Hepatocyte (in vitro differentiated cells): ENCODE data around the gene PYGO2.

ENCODE experiments used
- EZH2 ChIP-seq: fragments of 200-600 bp; sonication (generic); IDR thresholded peaks from 2 replicates; pipeline ENCODE4 v1.6.1; 2016; ENCODE audit warnings: antibody characterized with exemption, mild to moderate bottlenecking, borderline replicate concordance
- EZH2phosphoT487 ChIP-seq: fragments of 200-600 bp; sonication (generic); IDR thresholded peaks from one replicate; pipeline ENCODE4 v1.6.1; 2018; ENCODE audit warnings: antibody characterized with exemption, mild to moderate bottlenecking, low read depth, moderate library complexity; ENCODE audit not compliant: unreplicated experiment, severe bottlenecking
- TF ChIP-seq, protein P1 (sequence below): fragments of 200-600 bp; sonication (generic); IDR thresholded peaks from 2 replicates; pipeline ENCODE4 v1.5.1; 2016; ENCODE audit warnings: antibody characterized with exemption, mild to moderate bottlenecking; ENCODE audit not compliant: poor library complexity

DNA sequence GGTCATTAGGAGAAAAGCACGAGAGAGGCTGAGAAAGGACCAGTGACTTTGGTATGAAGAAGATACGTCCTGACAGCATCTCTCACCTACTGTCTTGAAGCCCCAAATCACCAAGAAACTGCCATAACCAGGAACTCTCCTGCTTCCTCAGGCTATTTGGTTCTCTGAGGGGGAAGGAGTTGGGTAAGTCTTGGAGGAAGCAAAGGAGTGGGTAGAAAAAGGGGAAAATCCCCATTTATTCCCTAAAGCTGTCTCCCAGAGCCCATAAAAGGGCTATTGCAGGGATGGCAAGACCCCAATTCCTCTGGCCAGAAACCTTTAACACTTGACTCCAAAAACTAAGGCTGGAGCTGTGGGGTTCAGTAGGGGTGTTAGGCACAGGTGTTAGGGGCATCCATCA, 3.5 kb downstream of the PYGO2 start:
- TF ChIP-seq, protein P1, sequence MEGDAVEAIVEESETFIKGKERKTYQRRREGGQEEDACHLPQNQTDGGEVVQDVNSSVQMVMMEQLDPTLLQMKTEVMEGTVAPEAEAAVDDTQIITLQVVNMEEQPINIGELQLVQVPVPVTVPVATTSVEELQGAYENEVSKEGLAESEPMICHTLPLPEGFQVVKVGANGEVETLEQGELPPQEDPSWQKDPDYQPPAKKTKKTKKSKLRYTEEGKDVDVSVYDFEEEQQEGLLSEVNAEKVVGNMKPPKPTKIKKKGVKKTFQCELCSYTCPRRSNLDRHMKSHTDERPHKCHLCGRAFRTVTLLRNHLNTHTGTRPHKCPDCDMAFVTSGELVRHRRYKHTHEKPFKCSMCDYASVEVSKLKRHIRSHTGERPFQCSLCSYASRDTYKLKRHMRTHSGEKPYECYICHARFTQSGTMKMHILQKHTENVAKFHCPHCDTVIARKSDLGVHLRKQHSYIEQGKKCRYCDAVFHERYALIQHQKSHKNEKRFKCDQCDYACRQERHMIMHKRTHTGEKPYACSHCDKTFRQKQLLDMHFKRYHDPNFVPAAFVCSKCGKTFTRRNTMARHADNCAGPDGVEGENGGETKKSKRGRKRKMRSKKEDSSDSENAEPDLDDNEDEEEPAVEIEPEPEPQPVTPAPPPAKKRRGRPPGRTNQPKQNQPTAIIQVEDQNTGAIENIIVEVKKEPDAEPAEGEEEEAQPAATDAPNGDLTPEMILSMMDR, result no peak
- TF ChIP-seq EZH2 (no peak), EZH2phosphoT487 (no peak)
